OCI-LY3 (cell line): ENCODE data around the gene THAP3.

Experiments
- EZH2phosphoT487 ChIP-seq: fragments of 200-600 bp; shearing (Covaris generic); IDR thresholded peaks from 2 replicates; pipeline ENCODE4 v1.6.1; 2018; ENCODE audit warnings: antibody characterized with exemption, mixed run types, low read depth
- TF ChIP-seq, protein P1 (sequence below): fragments of 200-600, 300-600 bp; sonication (generic); IDR thresholded peaks from 2 replicates; pipeline ENCODE4 v1.5.1; 2014; ENCODE audit warnings: antibody characterized with exemption, low read length, low read depth

DNA sequence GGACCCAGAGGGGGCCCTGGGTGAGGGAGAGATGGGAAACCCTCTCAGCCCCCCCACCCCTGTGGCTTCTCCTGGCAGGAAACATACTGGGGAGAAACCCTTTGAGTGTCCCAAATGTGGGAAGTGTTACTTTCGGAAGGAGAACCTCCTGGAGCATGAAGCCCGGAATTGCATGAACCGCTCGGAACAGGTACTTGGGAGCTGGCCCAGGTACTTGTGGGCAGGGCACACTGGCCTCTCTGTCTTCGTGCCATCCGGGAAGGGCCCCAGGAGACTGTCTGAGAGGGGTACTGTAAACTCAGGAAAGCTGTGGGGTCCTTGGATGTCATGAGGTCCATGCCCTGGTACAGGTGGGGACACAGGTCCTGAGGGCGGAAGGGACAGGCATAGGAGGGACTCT lies 38.8 kb upstream of the THAP3 start:
- TF ChIP-seq, protein P1, sequence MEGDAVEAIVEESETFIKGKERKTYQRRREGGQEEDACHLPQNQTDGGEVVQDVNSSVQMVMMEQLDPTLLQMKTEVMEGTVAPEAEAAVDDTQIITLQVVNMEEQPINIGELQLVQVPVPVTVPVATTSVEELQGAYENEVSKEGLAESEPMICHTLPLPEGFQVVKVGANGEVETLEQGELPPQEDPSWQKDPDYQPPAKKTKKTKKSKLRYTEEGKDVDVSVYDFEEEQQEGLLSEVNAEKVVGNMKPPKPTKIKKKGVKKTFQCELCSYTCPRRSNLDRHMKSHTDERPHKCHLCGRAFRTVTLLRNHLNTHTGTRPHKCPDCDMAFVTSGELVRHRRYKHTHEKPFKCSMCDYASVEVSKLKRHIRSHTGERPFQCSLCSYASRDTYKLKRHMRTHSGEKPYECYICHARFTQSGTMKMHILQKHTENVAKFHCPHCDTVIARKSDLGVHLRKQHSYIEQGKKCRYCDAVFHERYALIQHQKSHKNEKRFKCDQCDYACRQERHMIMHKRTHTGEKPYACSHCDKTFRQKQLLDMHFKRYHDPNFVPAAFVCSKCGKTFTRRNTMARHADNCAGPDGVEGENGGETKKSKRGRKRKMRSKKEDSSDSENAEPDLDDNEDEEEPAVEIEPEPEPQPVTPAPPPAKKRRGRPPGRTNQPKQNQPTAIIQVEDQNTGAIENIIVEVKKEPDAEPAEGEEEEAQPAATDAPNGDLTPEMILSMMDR = no peak
- TF ChIP-seq EZH2phosphoT487 = no peak
